ENCODE results near the gene ZNF146. TPM values are rescaled to one million over a fixed set of nuclear protein-coding genes. Genes with fewer than 3 reads are reported as not detected.
A peak's percentile ranks its signal among the peaks of the same experiment; 100 is the strongest.

ZNF146 gene
- total RNA-seq, 1 donor from 2014 or later, result 21.2 TPM

- H3K9me3 ChIP-seq, result peaks cover 5 to 60% of the 10 kb centered on the region in 2 donors
Measured at GRCh38 chr19:36244066-36244465, 29.2 kb downstream of the ZNF146 start.

GRCh38 chr19:36245210-36246005, 30.5 kb downstream of the ZNF146 start:
- intact Hi-C loops (cut with DNase I), result no loop called here
- no peaks in the 10 kb centered on the region for H3K36me3 ChIP-seq
- H3K27ac ChIP-seq, result no peak overlapping the region
- H3K27me3 ChIP-seq, result no peaks in the 10 kb centered on the region
- TF ChIP-seq CTCF (IDR thresholded peaks at IDR 0.05), result no peak
- peak overlapping the region in 1 of 2 donors; percentile 50 for H3K4me3 ChIP-seq
- peaks cover 3 to 54% of the 10 kb centered on the region in 2 donors for H3K9me3 ChIP-seq
- no peak for DNase-seq (ENCODE audit: low spot score in 2 of 2)
- H3K4me1 ChIP-seq, result no peaks in the 10 kb centered on the region

More at GRCh38 chr19:36244066-36244465, 29.2 kb downstream of the ZNF146 start:
- Histone ChIP-seq H3K27ac (no peak overlapping the region), H3K36me3 (peaks cover 0 to 8% of the 10 kb centered on the region in 2 donors), H3K4me1 (no peaks in the 10 kb centered on the region), H3K4me3 (no peak overlapping the region), H3K27me3 (no peaks in the 10 kb centered on the region)
- DNase-seq (ENCODE audit: low spot score in 2 of 2), result no peak
- intact Hi-C loops (cut with DNase I), result no loop called here
- TF ChIP-seq CTCF (IDR thresholded peaks at IDR 0.05), result no peak

- no peak for TF ChIP-seq CTCF (IDR thresholded peaks at IDR 0.05)
- peaks cover 3 to 52% of the 10 kb centered on the region in 2 donors for H3K9me3 ChIP-seq
- H3K36me3 ChIP-seq, result no peaks in the 10 kb centered on the region
- no peaks in the 10 kb centered on the region for H3K4me1 ChIP-seq
- H3K27me3 ChIP-seq, result no peaks in the 10 kb centered on the region
- H3K4me3 ChIP-seq, result peak overlapping the region in 1 of 2 donors; percentile 50
- no peak overlapping the region for H3K27ac ChIP-seq
- intact Hi-C loops (cut with DNase I), result no loop called here
- no peak for DNase-seq (ENCODE audit: low spot score in 2 of 2)
Measured at GRCh38 chr19:36246006-36246481, 31.1 kb downstream of the ZNF146 start.

DNA sequence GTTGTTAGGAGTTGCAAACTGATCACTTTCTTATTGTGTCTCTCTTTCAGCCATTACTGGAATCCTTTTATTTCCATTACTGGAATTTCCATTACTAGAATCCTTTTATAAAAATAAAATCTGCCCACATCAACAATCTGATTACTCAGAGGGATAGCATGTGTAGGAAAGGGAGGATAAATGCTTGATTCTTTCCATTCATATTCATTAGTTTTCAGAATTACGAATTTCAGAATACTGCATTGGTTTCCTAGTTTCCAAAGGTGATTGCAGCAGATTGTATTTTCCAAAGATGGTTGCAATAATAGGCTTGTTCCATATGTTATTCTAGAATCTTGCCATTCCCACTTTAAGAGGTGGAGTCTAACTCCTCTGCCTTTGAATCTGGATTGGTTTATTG, 37.1 kb downstream of the ZNF146 start:
- no peak overlapping the region for H3K4me3 ChIP-seq
- intact Hi-C loops (cut with DNase I), result no loop called here
- no peak for TF ChIP-seq CTCF (IDR thresholded peaks at IDR 0.05)
- no peaks in the 10 kb centered on the region for H3K4me1 ChIP-seq
- no peak overlapping the region for H3K27ac ChIP-seq
- DNase-seq (ENCODE audit: low spot score in 2 of 2), result no peak
- H3K9me3 ChIP-seq, result peaks cover 0 to 22% of the 10 kb centered on the region in 2 donors
- H3K36me3 ChIP-seq, result peaks cover 0 to 5% of the 10 kb centered on the region in 2 donors
- no peaks in the 10 kb centered on the region for H3K27me3 ChIP-seq

DNA sequence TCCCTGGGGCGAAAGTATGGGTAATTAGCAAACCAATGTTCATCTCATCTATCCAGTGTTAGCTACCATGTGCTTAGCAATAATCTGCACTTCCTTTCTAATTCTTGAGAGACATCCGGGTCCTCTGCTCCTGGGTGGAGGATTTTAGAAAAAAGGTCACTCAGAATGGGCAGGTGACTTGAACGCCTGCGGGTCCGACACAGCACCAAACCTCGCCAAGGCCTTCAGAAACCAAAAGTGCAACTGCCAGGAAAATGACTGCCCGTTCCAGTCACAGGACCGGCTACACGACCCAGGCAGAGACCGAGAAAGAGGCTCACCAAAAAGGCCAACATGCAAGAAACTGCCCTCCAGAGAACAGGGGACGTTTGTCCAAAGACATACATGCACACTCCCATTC, 39.9 kb downstream of the ZNF146 start:
- no peaks in the 10 kb centered on the region for H3K4me1 ChIP-seq
- peaks cover 0 to 27% of the 10 kb centered on the region in 2 donors for H3K9me3 ChIP-seq
- H3K36me3 ChIP-seq, result peaks cover 0 to 5% of the 10 kb centered on the region in 2 donors
- intact Hi-C loops (cut with DNase I), result no loop called here
- no peak for DNase-seq (ENCODE audit: low spot score in 2 of 2)
- no peak overlapping the region for H3K27ac ChIP-seq
- H3K27me3 ChIP-seq, result no peaks in the 10 kb centered on the region
- H3K4me3 ChIP-seq, result no peak overlapping the region
- no peak for TF ChIP-seq CTCF (IDR thresholded peaks at IDR 0.05)
